PC-9 (cell line): ENCODE measurements around the gene HACD2. TPM values are rescaled to one million over a fixed set of nuclear protein-coding genes. Genes with fewer than 3 reads are reported as not detected.

Experiments used
- BruUV-seq: library from RNA; stranded (reverse); fragments of 400-500 nt; replicated peaks from 2 replicates; lab custom pipeline; 2021; lab: Mats Ljungman, UMichigan
- CTCF ChIA-PET: fragments of 300-600 bp; sonication (Branson Sonifier 250); formaldehyde crosslinking; loops from one replicate; lab custom pipeline; 2022; ENCODE audit warnings: antibody characterized with exemption; lab: Charles Lee
- POLR2A ChIA-PET: fragments of 300-600 bp; sonication (Branson Sonifier 250); formaldehyde crosslinking; loops from one replicate; lab custom pipeline; 2022; ENCODE audit warnings: antibody characterized with exemption; ENCODE audit not compliant: unreplicated experiment; lab: Charles Lee
- DNase-seq, 2 experiments: peaks; one replicate each; pipeline versions ENCODE4 v3.0.0 to v3.0.0-alpha.2; 2015 to 2022; ENCODE audit warnings: mixed read lengths in 1 of 2
- H2AFZ ChIP-seq: fragments of 200-600 bp; sonication (generic); 2 replicates; pipeline ENCODE4 v1.8.1; 2017; ENCODE audit warnings: antibody characterized with exemption
- H3F3A ChIP-seq: fragments of 200-600 bp; sonication (generic); 2 replicates; pipeline ENCODE4 v1.8.1; 2017; ENCODE audit warnings: antibody characterized with exemption, mild to moderate bottlenecking, low read depth; ENCODE audit not compliant: insufficient read depth
- H3K27ac ChIP-seq: fragments of 200-600 bp; sonication (generic); 2 replicates; pipeline ENCODE4 v1.6.1; 2016; ENCODE audit warnings: mixed run types
- H3K27me3 ChIP-seq: fragments of 200-600 bp; sonication (generic); 2 replicates; pipeline ENCODE4 v1.6.1; 2016; ENCODE audit warnings: low read depth, mixed run types; ENCODE audit not compliant: insufficient read depth
- H3K36me3 ChIP-seq: fragments of 200-600 bp; sonication (generic); 2 replicates; pipeline ENCODE4 v1.6.1; 2016; ENCODE audit warnings: low read depth, mixed run types
- H3K4me1 ChIP-seq: fragments of 200-600 bp; sonication (generic); replicated peaks from 2 replicates; pipeline ENCODE4 v1.6.1; 2016; ENCODE audit warnings: mixed run types; ENCODE audit not compliant: insufficient read depth
- H3K4me2 ChIP-seq: fragments of 200-600 bp; sonication (generic); 2 replicates; pipeline ENCODE4 v1.6.1; 2017; ENCODE audit warnings: mixed run types
- H3K4me3 ChIP-seq: fragments of 200-600 bp; sonication (generic); 2 replicates; pipeline ENCODE4 v1.6.1; 2016; ENCODE audit warnings: mixed run types
- H3K79me2 ChIP-seq: fragments of 200-600 bp; sonication (generic); 2 replicates; pipeline ENCODE4 v1.6.1; 2017; ENCODE audit warnings: low read depth, mixed run types
- H3K9me2 ChIP-seq: fragments of 200-600 bp; sonication (generic); 2 replicates; pipeline ENCODE4 v1.8.1; 2017; ENCODE audit warnings: mild to moderate bottlenecking; ENCODE audit not compliant: insufficient read depth
- H3K9me3 ChIP-seq: fragments of 200-600 bp; sonication (generic); 2 replicates; pipeline ENCODE4 v1.8.1; 2016; ENCODE audit warnings: low read depth; ENCODE audit not compliant: insufficient read depth
- H4K20me1 ChIP-seq: fragments of 200-600 bp; sonication (generic); 2 replicates; pipeline ENCODE4 v1.8.1; 2017; ENCODE audit not compliant: insufficient read depth
- CTCF ChIP-seq: fragments of 200-600 bp; sonication (generic); conservative IDR thresholded peaks from 2 replicates; pipeline ENCODE4 v1.6.1; 2017; ENCODE audit warnings: mixed run types, antibody characterized with exemption, mild to moderate bottlenecking, moderate library complexity
- EZH2 ChIP-seq: fragments of 200-600 bp; sonication (generic); IDR thresholded peaks from 2 replicates; pipeline ENCODE4 v1.8.0; 2017; ENCODE audit warnings: antibody characterized with exemption, low read depth
- intact Hi-C: fragments of 100-400 bp; cut with micrococcal nuclease; formaldehyde crosslinking; loops from one replicate; pipeline ENCODE4 v1.10.0; 2022; ENCODE audit not compliant: unreplicated experiment
- total RNA-seq: library from RNA; stranded (reverse); gene quantifications from 2 replicates; pipeline ENCODE4 v1.2.3, GENCODE V29; 2021

Gene HACD2
- total RNA-seq, 1 experiment from 2014 or later, result 53.3 TPM

GRCh38 chr3:123458255-123458654 lies 126.6 kb downstream of the HACD2 start:
- TF ChIP-seq CTCF (no peak), EZH2 (no peak)
- H3K4me2 ChIP-seq, result no peak overlapping the region

GRCh38 chr3:123457841-123458240 lies 127.0 kb downstream of the HACD2 start:
- TF ChIP-seq CTCF (no peak), EZH2 (no peak)
- H3K27ac ChIP-seq, result no peak overlapping the region
- BruUV-seq, result no TSS peak
- no peaks in the 10 kb centered on the region for H3K9me3 ChIP-seq
- H3F3A ChIP-seq, result no peaks in the 10 kb centered on the region
- no peak overlapping the region for H3K4me2 ChIP-seq
- H3K79me2 ChIP-seq, result no peaks in the 10 kb centered on the region
- no peaks in the 10 kb centered on the region for H3K4me1 ChIP-seq
- H4K20me1 ChIP-seq, result no peaks in the 10 kb centered on the region
- POLR2A ChIA-PET, result no interaction called here
- CTCF ChIA-PET, result no interaction called here
- no peak overlapping the region for H3K4me3 ChIP-seq
- no peaks in the 10 kb centered on the region for H3K9me2 ChIP-seq
- no peak overlapping the region for H2AFZ ChIP-seq
- no peak for DNase-seq
- intact Hi-C loops, result no loop called here
- no peaks in the 10 kb centered on the region for H3K36me3 ChIP-seq
- H3K27me3 ChIP-seq, result no peaks in the 10 kb centered on the region

More at GRCh38 chr3:123458255-123458654, 126.6 kb downstream of the HACD2 start:
- Histone ChIP-seq H4K20me1 (no peaks in the 10 kb centered on the region), H3K27ac (no peak overlapping the region), H3K79me2 (no peaks in the 10 kb centered on the region), H3K36me3 (no peaks in the 10 kb centered on the region), H3K9me2 (no peaks in the 10 kb centered on the region), H3K4me1 (no peaks in the 10 kb centered on the region), H3K27me3 (no peaks in the 10 kb centered on the region), H3K4me3 (no peak overlapping the region), H2AFZ (no peak overlapping the region), H3K9me3 (no peaks in the 10 kb centered on the region), H3F3A (no peaks in the 10 kb centered on the region)
- no peak for DNase-seq
- BruUV-seq, result no TSS peak
- intact Hi-C loops, result no loop called here
- POLR2A ChIA-PET, result no interaction called here
- CTCF ChIA-PET, result interaction anchor here (0.7 kb wide), 1 partner anchor 19 kb away, joined by 3 read pairs; no protein-coding TSS in a partner anchor

- CTCF ChIA-PET, result no interaction called here
- H3K27me3 ChIP-seq, result no peaks in the 10 kb centered on the region
These were observed 131.2 kb downstream of the HACD2 start for GRCh38 chr3:123453675-123454074.

More at GRCh38 chr3:123453675-123454074, 131.2 kb downstream of the HACD2 start:
- POLR2A ChIA-PET, result no interaction called here
- BruUV-seq, result no TSS peak
- Histone ChIP-seq H3K27ac (no peak overlapping the region), H3K4me3 (no peak overlapping the region), H3K9me3 (no peaks in the 10 kb centered on the region), H4K20me1 (no peaks in the 10 kb centered on the region), H3K4me1 (0 out of 2 replicates have a peak, but pooled peaks cover 8% of the 10 kb centered on the region), H3K79me2 (no peaks in the 10 kb centered on the region), H3K9me2 (no peaks in the 10 kb centered on the region), H2AFZ (no peak overlapping the region), H3K36me3 (no peaks in the 10 kb centered on the region), H3F3A (no peaks in the 10 kb centered on the region), H3K4me2 (no peak overlapping the region)
- intact Hi-C loops, result no loop called here
- no peak for DNase-seq
- TF ChIP-seq CTCF (no peak), EZH2 (no peak)
